ENCODE measurements around the gene AFF1.

GRCh38 chr4:87050596-87050995 lies 115.8 kb downstream of the AFF1 start:
- TF ChIP-seq POLR2A (IDR thresholded peaks at IDR 0.05; ENCODE audit: low read depth, low read length) (no peak), POLR2AphosphoS5 (IDR thresholded peaks at IDR 0.05; ENCODE audit: low read depth, low read length) (no peak), POU2F2 (IDR thresholded peaks at IDR 0.05; ENCODE audit: low read depth, low read length) (no peak), TAF1 (IDR thresholded peaks at IDR 0.05; ENCODE audit: low read depth, low read length) (no peak), SPI1 (IDR thresholded peaks at IDR 0.05; ENCODE audit: low read depth, low read length) (no peak), PAX5 (IDR thresholded peaks at IDR 0.05; ENCODE audit: insufficient read depth, low read length, severe bottlenecking) (no peak)
